Measurements from ENCODE around the gene IFT43.

Gene IFT43

DNA sequence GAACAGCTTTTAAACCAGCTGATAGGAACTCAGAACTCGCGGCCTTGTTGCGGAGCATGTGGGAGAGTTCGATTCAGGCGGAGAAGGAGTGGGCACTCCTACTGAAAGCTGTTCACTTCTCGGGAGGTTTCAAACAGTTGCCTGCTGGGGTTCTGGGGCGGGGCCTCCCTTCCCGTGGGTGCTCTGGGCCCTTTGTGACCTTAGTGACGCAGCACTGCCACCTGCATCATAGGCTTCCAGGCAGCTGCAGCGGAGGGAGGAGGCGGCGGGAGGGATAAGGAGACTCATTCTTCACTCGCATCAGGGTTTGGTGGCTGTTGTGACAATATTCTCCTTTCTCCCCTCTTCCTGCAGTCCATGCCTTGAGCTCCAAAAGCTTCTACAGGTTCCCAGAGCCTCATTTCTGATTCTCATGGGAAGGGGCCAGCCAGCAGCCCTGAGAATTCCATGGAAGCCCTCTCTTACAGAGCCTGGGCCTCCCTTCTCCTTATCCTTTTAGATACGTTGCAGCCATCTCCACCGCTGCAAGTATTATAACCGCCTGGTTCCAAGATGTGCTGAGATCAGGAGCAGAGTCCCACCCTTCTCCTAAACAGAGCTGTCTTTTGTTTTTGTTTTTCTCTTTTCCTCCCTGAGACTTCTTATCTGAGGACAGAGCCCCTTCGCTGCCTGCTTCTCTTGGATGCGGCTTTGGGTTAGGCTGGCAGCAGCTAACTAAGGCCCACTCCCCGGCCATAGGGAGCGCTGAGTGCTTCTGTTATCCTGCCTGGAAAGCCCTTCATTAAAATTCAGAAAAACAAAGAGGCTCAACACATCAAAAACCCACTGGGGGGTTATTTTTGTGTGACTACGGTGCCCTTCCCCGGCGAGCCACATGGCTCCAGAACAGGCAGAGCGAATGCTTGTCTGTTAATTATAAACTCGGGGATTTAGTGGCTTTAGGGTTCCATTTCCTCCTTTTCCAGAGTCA is 98.5 kb downstream of the IFT43 start:
- DNase-seq: no peak

DNA sequence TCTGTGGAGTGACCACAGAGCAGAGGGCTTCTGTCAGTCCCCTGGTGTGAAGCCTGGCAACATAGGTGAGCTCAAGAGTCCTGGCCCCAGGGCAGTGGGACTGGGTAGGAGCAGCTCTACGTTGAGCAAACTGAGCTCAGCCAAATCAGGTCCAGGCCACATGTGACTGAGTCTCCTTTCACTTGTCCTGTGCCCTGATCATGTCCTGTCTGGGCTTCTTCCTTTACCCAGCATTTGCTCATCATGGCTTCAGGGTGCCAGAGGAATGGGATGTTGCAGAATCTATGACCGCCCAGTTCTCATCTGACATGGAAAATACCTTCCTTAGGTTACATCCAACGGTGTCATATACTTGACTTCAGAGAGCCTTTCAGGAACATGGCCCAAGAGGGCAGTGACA is 99.8 kb downstream of the IFT43 start:
- DNase-seq: no peak

DNA sequence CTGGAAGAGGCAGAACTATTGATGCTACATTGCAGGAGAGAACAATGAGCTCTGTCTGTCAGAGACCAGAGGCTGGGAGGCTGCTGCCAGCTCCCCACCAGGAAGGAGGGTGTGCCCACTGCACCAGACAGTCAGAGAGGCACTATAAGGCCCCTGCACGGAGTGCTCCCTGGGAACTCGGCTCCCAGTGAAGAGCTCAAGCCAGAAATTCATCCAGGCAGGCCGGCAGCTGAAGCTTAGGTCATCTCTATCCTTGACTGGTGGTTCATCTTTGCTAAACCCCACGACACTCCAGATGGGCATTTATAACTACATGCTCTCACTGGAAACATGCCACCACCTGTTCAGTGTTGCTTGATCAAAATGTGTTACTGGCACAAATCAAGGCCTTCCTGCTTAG is 101.1 kb downstream of the IFT43 start:
- DNase-seq: no peak

DNA sequence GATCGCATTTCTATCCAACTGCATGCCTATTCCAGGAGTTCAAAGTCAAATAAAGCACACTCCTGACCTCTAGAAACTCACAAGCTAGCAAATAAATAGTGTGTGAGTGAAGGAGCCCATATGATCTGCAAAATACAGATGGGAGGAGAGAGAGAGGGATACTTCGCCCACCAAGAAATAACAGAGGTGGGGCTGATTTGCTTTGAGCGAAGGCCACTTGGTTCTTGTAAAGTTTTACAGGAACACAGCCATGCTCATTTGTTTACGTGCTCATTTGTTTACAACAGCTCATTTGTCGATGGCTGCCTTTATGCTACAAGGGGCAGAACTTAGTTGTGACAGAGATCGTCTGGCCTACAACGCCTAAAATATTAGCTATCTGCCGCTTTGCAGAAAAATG is 102.8 kb downstream of the IFT43 start:
- no peak for DNase-seq

DNA sequence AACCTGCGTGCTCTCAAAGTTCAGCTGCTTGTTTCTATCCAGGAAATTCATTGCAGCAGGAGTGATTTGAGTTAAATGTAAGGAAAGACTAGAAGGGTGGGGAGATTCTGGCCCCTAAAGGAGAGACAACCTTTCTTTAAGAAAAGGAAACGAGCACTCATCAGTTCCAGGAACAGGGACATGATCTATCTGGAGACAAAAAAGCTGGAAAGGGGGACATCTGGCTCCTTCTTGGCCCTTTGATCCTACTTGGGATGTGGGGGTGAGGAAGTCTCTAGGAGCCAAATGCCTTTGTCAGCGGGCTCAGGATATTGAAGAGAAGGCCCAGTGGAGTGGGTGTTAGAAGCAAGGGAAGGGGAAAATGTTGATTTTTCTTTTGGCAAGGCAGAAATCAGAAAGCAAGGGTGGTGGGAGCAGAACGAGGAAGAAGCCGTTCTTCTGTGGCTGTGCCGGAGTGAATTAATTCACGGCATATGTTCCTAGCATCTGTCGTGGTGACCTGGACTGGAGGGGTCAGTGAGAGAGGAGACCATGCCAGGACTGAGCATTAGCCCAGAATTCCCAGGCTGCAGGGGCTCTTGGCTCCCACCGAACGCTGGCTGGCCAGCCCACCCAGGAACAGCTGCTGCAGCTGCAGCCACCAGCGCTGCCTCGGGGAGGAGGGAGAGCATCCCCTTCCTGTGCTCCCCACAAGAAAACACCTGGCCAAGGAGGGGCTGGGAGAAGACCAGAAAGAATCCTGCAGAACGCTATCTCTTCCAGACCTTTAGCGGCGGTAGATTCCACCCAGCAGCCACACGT is 103.4 kb downstream of the IFT43 start:
- DNase-seq: no peak

DNA sequence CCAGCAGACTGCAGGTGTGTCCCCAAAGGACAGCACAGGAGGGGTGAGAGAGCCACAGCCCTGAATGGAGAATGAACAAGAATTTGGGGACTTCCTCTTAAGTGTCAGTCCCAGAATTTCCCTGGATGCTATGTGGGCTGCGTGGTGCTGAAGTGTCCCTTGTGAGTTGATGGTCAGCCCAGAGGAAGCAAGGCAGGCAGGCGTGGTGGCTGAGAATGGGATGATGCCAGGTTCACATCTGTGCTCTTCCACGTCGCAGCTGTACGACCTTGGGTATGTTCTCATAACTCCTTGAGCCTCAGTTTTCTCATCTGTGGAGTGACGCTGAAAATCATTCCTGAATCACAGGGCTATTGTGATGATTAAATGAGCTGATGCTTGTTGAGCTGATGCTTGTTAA is 104.0 kb downstream of the IFT43 start:
- no peak for DNase-seq

DNA sequence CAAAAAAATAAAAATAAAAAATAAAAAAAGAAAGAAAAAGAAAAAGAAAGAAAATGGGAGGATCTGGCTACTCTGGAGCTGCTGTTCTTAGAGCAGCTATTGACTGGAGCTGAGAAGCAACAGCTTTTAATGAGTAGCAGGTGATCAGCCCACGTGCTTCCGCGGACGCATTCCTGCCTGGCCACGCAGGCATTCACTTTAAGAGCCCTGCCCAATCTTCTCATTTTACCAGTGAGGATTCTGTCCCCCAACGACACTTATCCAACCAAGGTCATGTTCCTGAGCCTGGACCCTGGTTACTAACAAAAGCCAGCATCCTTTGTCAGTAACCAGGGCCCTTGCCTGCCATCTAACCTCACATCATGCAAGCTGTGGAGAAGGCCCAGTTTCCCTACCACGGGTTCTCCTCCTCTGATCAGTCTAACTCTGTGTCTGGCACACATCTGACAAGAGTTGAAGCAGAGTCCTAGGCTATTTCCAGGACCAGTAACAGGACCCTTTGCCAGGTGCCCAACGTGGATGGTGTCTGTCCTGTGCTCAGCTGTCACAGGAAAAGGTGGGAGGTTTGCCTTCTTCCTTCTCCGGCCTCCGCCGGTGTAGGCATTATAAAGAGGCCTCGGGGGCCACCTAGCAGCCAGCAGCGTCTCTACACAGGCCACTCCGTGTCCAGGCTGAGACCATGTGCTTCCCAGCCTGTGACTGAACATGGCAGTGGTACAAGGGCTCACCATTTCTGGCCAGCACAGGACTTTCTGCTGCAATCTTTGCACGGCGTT is 105.2 kb downstream of the IFT43 start:
- DNase-seq: no peak

DNA sequence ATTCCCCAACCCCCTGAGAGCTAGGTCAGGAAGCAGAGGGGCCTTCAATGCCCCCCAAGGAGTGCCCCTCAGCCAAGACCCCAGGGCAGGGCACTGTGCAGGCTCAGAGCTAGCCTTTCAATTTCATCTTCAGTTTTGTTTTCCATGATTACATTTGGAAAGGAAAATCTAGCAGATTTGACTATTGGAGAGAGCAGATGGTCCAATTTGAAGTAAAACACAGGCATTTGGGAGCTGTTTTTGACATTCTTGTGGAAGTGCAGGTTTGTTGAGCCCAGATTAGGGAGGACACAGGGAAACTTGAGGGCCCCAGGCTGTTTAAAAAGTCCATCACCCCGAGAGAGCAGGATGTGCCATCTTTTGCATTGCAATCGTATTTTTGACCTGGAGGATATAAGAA is 107.5 kb downstream of the IFT43 start:
- DNase-seq: no peak

DNA sequence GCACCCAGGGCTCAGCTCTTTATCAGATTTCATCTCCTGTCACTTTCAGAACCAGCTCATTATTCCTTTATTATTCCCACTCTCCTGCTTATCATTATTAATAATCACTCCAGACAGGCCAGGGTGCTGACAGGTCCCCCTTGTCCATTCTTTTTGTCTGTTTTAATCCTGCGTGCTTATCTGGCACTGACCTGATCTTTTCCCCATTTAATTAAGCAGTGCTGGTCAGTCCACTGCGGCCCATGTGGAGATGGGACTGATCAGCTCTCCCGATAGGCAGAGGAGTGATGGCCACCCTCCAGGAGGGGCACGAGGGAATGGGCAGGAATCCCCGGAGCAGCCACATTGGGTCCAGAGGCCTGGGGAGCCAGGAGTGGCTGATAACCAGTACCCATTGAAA is 110.7 kb downstream of the IFT43 start:
- no peak for DNase-seq

DNA sequence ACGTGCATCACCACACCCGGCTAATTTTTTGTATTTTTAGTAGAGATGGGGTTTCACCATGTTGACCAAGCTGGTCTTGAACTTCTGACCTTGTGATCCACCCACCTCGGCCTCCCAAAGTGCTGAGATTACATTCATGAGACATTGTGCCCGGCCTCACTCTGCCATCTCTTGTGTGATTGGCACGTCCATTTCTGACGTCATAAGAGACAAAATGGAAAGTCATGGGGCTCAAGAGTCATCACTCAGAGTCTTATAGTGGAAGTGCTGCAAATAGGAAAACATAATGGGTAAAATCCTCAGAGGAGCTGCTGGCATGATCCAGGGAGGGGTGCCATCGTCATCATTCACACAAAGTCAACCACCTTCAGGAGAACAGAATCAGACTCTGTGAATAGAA is 112.0 kb downstream of the IFT43 start:
- no peak for DNase-seq

DNA sequence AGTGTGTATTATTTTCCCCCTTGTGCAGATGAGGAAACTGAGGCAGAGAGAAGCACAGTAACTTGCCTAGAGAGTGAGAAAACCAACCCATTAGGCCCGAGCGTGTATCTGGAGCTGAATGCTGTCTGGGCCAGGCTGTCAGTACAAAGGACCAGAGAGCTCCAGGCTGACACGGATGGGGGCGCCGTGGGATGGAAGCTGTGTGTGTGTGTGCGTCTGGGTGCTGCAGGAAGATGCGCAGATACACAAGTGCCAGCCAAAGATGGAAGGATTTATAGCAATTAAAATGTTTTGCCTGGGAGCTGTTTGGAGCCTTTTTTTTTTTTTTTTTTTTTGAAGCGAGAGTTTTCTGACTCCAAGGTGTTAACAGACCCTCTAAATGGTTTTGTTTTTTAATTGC is 112.5 kb downstream of the IFT43 start:
- no peak for DNase-seq

DNA sequence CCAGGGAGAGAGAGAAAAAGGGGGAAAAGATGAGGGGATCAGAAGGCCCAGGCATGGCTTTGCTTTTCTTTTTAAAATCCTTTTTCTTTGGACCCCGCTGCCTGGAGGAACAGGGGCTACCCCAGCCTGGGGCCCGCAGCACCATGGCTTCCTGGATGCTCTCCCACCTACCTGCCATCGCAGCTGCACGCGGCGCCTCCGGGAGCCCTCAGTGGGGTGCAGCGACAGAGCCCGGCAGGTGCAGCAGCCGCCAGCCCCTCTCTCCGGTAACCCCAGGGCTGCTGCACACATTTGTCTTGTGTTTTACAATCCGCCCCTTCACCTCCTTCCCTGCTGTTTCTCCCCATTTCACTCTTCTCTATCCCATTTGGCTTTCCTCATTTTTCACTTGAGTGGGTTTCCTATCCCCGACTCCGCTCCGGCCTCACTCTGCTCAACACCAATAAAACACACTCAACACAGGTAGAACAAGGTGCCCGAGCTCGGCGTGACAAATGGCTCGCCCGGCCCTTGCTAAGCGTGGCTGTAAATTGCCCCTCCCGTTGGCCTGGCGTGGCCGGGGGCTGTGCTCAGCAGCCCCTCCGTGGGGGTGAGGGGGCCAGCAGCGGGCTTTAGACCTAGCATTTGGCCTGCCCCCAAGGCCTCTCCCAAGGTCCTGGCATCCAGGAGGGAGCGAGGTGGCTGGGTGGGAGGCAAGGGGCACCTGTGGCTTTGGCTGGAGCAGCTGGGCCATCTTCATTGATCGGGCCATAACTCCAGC is 113.5 kb downstream of the IFT43 start:
- no peak for DNase-seq

DNA sequence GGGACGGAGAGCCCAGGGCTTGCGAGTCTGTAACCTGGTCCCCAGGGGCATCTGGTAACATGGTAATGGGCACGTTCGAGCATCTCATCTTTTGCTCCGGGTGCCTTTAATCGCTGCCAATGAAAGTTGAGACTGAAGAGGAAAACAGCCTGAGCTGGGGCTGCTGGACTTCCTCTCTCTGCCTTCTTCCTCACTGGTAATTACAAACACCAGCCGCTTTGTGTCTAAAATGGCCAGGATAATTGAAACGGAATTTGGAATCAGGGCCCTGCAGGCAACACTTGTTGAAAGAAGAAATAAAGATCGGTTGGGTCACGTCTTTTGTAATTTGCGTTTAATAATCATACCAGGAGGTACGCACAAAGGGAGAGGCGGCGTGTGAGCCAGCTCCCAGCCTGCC is 114.7 kb downstream of the IFT43 start:
- DNase-seq: no peak

DNA sequence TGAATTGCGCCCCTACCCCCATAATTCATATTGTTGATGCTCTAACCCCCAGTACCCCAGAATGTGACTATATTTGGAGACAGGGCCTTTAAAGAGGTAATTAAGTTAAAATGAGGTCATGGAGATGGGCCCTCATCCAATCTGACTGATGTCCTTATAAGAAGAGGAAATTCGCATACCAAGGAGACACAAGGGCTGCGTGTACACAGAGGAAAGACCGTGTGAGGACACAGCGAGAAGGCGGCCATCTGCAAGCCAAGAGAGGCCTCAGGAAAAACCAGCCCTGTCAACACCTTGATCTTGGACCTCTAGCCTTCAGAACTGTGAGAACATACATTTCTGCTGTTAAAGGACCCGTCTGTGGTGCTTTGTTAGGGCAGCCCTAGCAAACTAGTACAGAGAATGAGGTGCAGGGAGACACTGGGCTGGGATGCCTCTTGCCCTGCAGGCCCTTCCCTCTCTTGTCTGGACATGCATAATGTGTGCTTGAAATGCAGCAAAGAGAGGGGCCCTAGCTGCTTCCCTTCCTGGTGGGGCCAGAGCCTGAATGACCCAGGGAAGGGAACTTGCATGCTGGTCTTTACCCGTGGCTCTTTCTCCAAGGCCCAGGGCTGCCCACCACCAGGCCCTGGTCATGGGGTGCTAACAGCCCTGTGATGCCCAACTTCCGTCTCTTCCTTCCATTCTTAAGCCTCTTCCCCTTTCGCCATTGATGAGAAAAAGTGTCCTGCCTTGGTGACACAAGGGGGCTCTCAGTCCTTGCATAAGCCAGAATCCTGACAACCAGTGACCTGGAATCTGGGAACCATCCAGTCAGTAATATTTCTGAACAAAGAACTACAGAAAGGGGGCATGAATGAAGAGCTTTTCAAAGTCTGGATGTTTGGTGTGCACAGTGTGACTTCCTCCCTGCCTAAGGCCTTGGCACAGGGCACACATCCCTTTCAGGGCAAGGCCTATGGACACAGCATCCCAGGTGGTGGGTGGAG is 116.1 kb downstream of the IFT43 start:
- no peak for DNase-seq

DNA sequence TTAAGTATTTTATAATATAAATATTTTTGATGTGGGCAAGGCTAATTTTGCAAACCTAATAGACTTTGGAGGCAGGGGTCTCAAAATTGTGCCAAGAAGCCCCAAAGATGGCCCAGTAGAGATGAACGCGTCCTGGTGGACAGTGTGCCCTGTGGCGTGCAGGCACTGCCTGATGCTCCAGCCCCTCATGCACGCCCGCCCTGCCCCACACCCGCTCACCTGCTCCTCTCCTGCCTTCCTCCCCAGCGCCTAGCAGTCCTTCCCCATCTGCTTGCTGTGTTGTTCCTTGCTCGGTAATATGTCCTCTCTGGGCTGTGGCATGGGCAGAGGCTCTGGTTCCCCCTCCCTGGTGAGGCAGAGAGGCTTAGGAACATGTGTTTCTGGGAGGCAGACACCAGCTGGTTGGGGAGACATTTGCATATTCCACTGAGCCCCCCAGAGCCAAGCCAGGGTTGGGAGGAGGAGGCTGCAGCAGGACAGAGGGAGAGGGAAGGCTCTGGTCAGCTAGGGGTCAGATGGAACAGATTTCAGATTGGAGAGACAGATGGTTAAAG is 119.3 kb downstream of the IFT43 start:
- DNase-seq: no peak

DNA sequence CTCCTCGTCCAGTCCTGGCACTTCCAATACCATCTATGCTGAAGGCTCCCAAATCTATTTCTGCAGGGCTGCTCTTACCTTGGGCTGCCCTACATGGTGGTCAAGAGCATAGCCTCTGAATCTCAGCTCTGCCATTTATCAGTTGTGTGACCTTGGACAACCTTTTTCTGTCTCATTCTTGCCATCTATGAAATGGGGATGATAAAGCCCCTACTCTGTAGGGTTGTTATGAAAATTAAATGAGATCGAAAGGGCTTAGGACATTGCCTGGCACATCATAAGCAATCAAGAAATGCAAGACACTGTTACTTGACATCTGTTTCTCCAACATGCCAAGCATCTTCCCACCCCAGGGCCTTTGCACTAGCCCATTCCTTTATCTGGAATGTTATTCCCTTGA is 120.6 kb downstream of the IFT43 start:
- DNase-seq: no peak

DNA sequence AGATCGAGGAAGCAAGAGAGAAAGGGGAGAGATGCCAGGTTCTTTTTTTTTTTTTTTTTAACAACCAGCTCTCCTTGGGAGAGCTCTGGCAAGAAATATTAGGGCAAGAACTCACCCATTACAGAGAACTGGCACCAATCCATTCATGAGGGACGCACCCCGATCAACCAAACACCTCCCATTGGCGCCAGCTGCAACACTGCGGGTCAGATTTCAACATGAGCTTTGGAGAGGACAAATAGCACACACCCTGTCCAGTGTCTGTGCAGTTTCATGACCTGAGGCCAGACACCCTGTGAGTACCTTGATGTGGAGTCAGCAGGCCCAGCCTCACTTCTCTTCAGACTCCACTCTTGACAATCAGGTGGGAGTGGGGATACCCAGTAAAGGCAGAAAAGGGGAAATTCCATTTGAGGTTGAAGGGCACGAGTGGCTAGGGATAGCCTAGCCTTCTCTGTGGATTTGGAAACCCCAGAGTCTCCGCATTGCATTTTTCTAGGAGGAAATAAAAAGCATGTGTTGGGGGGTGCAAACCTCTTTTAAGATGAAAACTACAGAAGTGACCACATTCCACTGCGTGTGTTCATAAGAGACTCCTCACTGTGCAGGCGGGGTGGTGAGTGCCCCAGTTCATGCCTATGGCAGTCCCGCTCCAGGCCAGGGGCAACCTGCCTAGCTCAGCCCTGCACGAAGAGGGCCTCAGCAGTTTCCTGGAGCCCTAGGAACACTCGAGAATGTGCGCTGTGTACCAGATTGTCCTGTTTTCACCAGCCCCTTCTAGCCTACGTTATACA is 123.7 kb downstream of the IFT43 start:
- DNase-seq: no peak

DNA sequence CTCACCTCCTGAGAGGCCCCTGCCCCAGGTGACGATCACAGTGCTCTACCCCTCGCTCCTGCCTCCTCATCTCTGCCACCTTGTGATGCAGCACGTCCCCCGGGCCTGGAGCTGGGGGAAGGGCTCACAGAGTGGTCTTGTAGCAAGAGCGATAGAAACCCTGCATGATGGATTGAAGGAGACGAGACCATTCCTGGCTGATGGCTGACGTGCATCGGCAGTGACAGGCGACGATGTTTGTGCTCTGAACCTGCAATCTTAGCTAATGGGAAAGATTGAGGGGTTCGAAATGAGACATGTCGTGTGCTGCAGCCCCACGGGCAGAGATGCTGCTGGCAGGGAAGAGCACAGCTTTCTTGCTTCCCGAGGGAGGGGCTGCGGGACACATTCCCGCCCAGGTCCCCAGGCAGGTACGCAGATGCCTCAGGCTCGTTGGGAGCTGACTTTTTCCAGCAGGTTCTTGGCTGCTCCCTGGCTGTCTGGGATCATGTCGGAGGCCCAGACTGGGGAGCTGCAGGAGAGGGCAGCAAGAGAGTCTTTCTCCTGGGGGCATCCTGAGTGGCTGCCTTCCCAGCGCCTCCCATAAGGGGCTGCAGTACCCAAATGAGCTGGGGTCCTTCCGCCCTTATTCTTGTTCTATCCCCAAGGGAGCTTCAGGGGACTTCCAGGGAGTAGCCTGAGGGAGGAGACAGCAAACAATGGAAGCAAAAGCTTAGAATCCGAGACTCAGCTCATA is 127.5 kb downstream of the IFT43 start:
- DNase-seq: no peak

DNA sequence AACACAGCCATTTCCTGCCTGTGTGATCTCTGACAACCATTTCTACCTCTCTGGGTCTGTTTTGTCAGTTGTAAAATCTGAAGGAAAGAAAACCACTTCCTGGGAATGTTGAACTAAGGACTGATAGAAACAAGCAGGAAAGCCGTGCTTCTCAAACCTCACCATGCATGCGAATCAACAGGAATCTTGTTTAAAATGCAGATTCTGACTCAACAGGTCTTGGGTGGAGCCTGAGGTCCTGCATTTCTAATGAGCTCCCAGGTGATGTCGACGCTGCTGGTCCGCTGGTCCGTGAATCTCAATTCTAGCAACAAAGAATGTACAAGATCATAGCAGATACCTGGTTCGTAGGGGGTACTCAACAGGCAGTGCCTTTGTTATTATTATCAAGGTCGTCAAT is 128.1 kb downstream of the IFT43 start:
- DNase-seq: no peak
